Activated CD4-positive, CD25-positive, alpha-beta regulatory T cell treated with anti-CD3 and anti-CD28 coated beads, Interleukin-2, amount 50 U/mL, for 16 hours (primary cell): Measurements from ENCODE around the gene BPIFA2.

Experiments used
- DNase-seq: peaks from one replicate; pipeline ENCODE4 v3.0.0-alpha.2; 2020; ENCODE audit warnings: low read depth, low spot score

The BPIFA2 gene

GRCh38 chr20:33199026-33199425, 31.1 kb downstream of the BPIFA2 start:
- no peak for DNase-seq

- no peak for DNase-seq
These were observed 34.5 kb downstream of the BPIFA2 start for GRCh38 chr20:33202451-33202850.

GRCh38 chr20:33203444-33203843, 35.5 kb downstream of the BPIFA2 start:
- no peak for DNase-seq

DNA sequence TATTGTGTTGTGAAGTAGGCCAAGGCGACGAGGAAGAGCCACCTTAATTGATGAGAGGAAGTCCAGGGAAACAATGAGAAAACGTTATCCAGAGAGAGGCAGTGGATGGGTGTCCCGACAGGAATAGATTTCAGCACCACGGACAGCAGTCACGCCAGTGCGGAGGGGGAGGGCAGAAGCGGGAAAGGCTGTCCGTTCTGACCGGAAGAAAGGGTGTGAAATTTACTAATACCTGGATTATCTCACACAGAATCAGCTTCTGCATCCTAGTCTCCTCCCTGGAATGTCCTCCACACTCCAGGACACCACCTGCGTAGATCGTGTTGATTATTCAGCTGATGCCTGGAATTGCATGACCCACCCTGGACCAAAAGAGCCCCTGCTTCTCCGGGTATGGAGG, 41.8 kb downstream of the BPIFA2 start:
- no peak for DNase-seq

DNA sequence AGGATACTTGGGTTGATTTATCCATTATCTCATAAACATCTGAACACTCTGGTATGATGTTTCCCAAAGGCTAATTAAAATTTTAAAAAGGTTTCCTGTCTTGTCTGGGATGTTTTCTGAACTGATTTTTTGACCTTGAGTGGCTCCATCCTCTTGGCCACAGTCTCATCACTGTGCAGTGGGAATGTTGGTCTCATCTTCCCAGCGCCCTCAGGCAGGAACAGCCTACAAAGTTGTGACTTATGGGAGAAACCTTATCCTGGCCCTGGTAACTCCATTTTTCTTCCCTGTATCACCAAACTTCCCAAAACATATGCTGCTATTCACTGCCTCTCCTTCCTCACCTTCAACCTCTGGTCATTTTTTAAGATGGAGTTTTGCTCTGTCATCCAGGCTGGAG, 42.4 kb downstream of the BPIFA2 start:
- no peak for DNase-seq

DNA sequence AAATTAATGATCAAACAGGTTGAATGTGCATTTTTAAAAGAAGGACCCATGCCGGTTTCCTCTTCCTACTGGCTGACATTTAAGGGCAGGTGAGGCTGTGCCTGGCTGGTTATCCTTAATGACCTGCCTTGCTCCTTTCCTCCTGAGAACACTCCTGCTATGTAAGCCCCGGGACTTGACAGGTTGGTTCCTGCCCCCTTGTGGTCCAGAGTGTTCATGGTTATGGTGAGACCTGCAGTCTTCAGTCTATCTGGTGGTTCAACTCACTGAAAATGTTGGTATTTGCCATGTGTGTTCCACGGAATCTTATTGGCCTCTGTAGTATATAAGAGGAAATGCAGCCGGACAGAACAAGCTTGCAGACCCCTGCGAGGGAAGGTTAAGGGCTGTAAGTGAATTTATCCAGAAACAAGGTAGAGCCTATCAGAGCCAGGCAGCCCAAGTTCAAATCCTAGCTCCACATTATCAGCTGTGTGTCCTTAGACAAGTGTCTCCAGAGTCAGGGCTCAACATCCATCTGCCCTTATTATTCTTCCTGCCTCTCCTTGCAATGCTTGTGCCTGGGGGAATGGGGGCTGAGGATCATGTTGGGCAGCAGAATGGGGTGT, 44.0 kb downstream of the BPIFA2 start:
- DNase-seq: no peak

GRCh38 chr20:33217052-33217451, 49.1 kb downstream of the BPIFA2 start, which contains the start of gene BPIFA3:
BPIFA3 (plus strand) TSS chr20:33217352; CDS start chr20:33217537, 185 bp downstream.
- DNase-seq: no peak

DNA sequence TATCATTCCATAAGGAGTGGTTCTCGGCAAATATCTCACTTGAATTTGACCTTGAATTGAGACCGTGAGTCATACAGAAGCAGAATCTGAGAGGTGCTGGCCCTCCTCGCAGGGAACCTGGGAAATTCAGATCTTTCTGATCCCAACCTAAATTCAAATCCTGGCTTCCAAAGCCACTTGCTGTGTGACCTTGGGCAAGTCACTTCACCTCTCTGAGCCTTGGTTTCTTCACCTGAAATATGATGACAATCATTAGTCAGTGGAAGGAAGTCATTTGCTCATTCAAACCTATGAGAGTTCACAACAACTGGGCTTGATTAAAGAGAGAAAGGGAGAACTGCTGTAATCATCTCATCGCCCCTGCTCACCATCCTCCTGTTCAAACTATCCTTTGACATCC, 56.4 kb downstream of the BPIFA2 start:
- DNase-seq: no peak

DNA sequence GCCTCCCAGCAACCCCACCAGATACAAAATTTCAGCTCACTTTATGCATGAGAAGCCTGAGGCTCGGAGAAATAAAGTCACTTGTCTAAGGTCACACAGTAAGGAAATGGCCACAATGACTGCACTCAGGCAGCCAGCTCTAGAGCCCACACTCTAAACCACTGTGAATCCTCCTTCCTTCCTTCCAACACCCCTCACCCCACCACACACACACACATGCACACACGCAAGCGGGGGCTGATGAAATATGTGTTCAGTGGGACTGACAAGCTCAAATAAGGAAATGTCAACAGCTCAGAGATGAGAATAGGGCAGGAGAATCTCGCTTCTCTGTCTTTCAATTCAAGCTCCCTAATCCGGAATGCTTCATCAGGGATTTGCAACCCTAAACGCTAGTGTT, 61.9 kb downstream of the BPIFA2 start:
- no peak for DNase-seq
